HG03354 (cell line): ENCODE measurements around the gene WWOX.

Source experiments
- ATAC-seq: cut with Tn5 transposase; IDR thresholded peaks from one replicate; pipeline ENCODE4 v1.9.1; 2021; ENCODE audit warnings: mild to moderate bottlenecking; ENCODE audit not compliant: unreplicated experiment, poor library complexity, severe bottlenecking

Gene WWOX

DNA sequence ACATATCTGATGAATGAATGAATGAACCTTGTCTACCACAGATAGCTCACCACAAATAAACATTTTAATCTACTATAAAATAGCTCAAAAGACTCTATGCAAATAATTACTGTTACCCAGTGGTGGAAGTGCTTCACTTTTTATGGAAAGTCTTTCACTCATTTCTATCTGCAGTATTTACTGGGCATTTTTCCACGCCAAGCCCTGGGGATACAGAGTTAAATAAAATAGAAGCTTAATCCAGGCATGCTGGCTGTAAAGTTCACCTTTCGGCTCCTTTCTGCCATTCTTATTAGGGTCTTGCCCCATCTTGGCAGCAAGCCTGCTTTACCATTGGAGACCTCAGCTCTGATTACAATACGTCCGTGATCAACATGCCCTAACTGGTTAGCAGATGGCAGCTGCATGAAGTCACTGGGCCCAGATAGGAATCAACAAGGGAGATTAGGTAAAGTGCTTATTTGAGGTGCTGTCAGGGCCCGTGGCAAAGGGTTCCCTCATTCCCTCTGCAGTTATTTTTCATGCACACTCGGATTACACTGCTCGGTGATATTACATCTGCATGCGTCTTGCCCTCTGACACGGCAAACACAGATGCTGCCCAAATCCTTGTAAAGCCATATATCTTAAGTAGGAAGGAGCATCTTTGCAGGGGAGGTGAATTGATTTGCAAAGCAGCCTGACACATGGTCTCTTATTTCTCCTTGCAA is 648.9 kb downstream of the WWOX start:
- ATAC-seq = no peak

DNA sequence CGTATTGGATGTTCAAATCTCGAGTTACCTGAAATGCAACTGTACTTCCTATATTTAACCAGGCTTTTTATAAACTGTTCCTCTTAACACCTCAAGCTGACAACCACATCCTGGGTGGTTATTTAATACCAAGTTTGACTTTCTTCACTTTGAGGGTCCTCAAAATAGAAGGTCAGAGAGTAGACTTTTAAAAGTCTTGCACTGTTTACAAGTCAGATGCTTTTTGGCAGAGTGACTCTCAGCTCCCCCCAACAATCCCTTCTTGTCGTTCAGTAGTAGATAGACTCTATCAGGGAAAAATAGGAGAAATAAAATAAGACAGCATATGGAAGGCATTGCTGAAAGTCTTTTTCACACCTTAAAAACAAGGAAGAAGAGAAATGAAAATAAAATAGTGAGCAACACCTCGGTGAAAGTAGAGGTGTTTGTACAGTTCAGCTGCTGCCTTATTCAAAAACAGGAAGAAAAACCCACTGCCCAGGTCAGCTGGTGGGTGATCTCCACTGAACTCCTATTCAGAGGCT is 650.4 kb downstream of the WWOX start:
- ATAC-seq = peak; percentile 81

DNA sequence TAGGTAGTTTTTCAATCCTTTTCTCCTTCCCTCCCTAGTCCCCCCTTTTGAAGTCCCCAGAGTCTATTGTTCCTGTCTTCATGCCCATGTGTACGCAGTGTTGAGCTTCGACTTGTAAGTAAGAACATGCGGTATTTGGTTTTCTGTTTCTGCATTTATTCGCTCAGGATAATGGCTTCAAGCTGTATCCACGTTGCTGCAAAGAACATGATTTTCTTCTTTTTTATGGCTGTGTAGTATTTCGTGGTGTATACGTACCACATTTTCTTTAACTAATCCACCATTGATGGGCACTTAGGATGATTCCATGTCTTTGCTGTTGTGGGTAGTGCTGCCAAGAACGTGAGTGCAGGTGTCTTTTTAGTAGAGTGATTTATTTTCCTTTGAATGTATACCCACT is 651.2 kb downstream of the WWOX start:
- ATAC-seq = no peak

- no peak for ATAC-seq
Measured at GRCh38 chr16:78751601-78752000, 652.1 kb downstream of the WWOX start.

DNA sequence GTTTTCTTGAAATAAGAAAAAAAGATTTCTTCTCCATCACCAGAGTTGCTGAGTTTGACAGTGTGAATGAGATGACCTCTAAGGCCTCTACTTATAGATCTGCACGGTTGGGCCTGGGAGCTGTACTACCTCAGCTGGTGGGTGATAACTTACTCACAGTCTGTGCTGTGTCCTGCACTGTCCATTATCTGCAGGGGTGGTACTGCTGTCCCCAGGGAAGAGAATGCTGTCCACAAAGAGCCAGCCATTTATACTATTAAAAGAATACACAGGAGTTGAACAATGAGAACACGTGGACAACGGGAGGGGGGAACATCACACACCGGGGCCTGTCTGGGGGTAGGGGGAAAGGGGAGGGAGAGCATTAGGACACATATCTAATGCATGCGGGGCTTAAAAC is 655.3 kb downstream of the WWOX start:
- ATAC-seq = no peak

GRCh38 chr16:78755751-78756661 is 656.6 kb downstream of the WWOX start:
- ATAC-seq = no peak

DNA sequence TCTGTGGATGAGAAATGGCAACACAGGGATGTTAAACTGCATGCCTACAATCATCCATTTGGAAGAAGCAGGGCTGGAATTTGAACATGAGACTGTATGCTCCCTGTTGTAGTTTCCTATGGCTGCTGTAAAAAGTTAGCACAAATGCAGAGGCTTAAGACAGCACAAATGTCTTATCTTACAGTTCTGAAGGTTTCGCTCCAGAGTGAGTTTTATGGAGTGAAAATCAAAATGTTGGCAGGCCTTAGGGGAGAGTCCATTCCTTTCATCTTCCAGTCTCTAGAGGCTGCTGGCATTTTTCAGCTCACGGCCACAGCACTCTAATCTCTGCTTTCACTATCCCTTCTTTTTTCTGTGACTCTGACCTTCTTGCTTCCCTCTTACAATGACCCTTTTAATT is 660.1 kb downstream of the WWOX start:
- no peak for ATAC-seq

- ATAC-seq = no peak
Measured at GRCh38 chr16:78760611-78761010, 661.2 kb downstream of the WWOX start.

DNA sequence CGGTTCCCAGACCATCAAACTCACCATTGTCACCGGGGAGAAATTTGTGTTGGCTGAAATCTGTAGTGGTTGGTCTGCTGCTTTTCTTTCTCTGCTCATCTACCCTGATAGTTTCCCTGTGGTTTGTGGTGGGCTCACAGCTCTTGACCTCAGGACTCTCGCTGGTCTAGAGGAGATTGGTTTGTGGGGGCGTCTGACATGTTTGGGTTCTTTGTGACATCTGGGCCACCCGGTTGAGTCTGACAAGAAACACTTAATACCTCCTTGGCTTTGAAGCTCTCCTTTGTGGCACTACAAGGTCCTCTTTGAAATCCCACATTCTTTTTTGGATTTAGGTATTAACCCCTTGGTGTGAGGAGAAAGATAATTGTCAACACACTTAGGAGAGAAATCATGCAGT is 662.0 kb downstream of the WWOX start:
- peak; percentile 90 for ATAC-seq

DNA sequence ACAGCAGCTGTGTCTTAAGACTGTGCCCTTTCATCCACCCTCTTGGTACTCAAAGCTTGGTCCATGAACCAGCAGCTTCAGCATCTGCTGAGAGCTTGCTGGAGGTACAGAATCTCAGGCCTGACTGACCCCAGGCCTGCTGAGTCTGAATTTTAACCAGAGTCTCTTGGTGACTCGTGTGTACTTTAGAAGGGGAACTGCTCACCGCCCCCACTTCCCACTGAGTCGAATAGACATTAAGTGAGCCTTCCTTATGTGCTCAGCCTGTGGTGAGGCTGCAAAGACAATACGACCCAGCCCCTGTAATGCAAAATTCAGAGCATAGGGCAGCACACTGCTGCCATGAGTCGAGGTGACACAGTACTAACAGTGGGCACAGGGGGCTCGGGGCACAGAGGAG is 662.8 kb downstream of the WWOX start:
- ATAC-seq = peak; percentile 69

GRCh38 chr16:78763821-78764440 is 664.5 kb downstream of the WWOX start:
- no peak for ATAC-seq

- no peak for ATAC-seq
Measured at GRCh38 chr16:78764478-78764877, 665.0 kb downstream of the WWOX start.

- ATAC-seq = no peak
Measured at GRCh38 chr16:78768226-78768625, 668.8 kb downstream of the WWOX start.

- no peak for ATAC-seq
Measured at GRCh38 chr16:78768718-78769117, 669.3 kb downstream of the WWOX start.

GRCh38 chr16:78770353-78771091 is 671.1 kb downstream of the WWOX start:
- peak; percentile 92 for ATAC-seq

- no peak for ATAC-seq
Measured at GRCh38 chr16:78773291-78773702, 673.8 kb downstream of the WWOX start.

GRCh38 chr16:78773706-78774105 is 674.3 kb downstream of the WWOX start:
- no peak for ATAC-seq

DNA sequence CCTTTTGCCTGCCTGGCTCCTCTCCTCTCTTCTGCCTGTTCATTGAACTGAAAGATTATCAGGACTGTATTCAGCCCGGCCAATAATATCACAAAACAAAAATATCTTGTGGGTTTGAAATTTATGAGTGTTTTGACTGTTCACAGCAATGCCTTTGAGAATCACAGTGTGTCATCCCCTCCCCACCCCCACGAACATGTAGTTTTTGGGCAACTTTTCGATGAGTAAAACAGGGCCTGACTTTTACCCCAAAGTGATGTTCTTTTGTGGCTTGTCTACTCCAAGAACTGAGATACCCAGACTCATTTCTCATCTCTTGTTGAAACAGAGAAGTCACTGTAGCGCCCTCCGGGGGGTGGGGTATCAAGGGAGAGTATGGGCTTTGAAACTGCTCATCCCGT is 675.7 kb downstream of the WWOX start:
- no peak for ATAC-seq

DNA sequence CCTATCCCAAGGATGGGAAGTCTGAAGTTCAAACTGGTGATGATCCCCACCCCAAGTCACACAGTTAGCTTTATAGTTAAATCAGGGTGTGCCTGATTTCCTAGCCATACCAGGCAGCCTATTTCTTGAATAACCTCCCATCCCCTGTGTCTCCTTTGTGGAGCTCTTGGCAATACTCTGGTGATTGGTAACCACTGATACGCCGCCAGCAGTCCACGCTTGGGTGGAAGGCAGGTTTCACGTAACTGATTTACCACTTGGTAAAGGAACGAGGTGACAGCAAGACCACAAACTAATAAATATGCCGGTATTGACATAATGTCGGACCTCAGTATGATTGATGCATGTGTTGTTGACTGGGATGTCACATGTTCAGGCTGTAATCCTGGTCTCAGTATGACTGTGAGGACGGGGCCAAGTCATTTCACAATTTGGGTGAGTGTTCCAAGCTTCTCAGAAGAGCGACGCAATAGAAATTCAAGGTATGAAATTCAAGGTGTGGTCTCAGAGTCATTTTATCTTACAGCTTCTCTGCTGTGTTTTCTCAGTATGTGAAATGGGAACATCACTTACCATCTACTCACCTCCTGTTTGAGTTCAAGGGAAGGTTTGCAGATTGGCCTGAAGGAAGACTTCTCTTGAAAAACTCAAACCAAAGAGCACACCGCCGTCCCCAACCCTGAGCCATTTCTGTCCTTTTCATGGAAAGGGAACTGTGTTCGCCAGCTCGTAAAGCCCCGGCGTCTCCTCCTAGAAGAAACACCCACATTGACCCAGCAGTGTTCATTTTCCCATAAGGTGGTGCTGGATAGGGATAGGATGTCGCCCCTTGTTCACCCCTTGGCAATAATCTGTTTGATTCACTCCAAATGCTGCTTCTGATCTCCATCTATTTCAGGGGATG is 678.9 kb downstream of the WWOX start:
- ATAC-seq = peak; percentile 62
